H1 (cell line): ENCODE results near the gene ZNF350. TPM values are rescaled to one million over a fixed set of nuclear protein-coding genes. Genes with fewer than 3 reads are reported as not detected.
A peak's percentile ranks its signal among the peaks of the same experiment; 100 is the strongest.

Experiments
- CHD7 ChIP-seq: fragments of 300-600 bp; sonication (generic); IDR thresholded peaks from 2 replicates; pipeline ENCODE4 v1.7.1; 2012; ENCODE audit warnings: low read length, moderate library complexity, mild to moderate bottlenecking, inconsistent platforms; ENCODE audit not compliant: insufficient replicate concordance
- EZH2 ChIP-seq: fragments of 200-600 bp; sonication (generic); IDR thresholded peaks from 2 replicates; pipeline ENCODE4 v1.7.1; 2012; ENCODE audit warnings: low read depth, mild to moderate bottlenecking, moderate library complexity, low read length, inconsistent platforms; ENCODE audit not compliant: severe bottlenecking
- FOSL1 ChIP-seq: IDR thresholded peaks from 2 replicates; pipeline ENCODE4 v1.6.1; 2011; ENCODE audit warnings: mild to moderate bottlenecking, low read depth, low read length, moderate library complexity; ENCODE audit not compliant: insufficient read depth
- KDM4A ChIP-seq: IDR thresholded peaks from one replicate; pipeline ENCODE4 v1.7.1; 2012; ENCODE audit warnings: low read depth, mild to moderate bottlenecking, moderate library complexity, low read length, inconsistent platforms; ENCODE audit not compliant: severe bottlenecking
- MAX ChIP-seq: IDR thresholded peaks from 2 replicates; pipeline ENCODE4 v1.6.1; 2012; ENCODE audit warnings: inconsistent platforms
- POLR2AphosphoS5 ChIP-seq: IDR thresholded peaks from 2 replicates; pipeline ENCODE4 v1.6.1; 2011; ENCODE audit warnings: low read depth, low read length
- SAP30 ChIP-seq: fragments of 300-600 bp; sonication (generic); IDR thresholded peaks from 2 replicates; pipeline ENCODE4 v1.7.1; 2012; ENCODE audit warnings: low read length, moderate library complexity, mild to moderate bottlenecking, inconsistent platforms; ENCODE audit not compliant: insufficient read depth, insufficient replicate concordance
- USF2 ChIP-seq: IDR thresholded peaks from 2 replicates; pipeline ENCODE4 v1.6.1; 2011; ENCODE audit warnings: low read length, improper control_type of control experiment
- polyA plus RNA-seq, 7 experiments: library from polyadenylated mRNA; depleted of rRNA in 3 of 7; stranded (reverse) in 5 of 7; unstranded in 2 of 7; fragments of >200 nt in 5 of 7; fragments of 200-250 nt in 2 of 7; gene quantifications; 1 replicate in 5 of 7; 2 replicates in 1 of 7; 4 replicates in 1 of 7; pipeline versions ENCODE4 v1.2.1 to v1.2.3, GENCODE V29; 2011 to 2013; ENCODE audit warnings: missing spikeins in 2 of 7, mixed read lengths in 2 of 7
- total RNA-seq: library from RNA; stranded (reverse); fragmentation: NEBNext Ultra II Directional; extraction: Animal tissue kit (Norgen Biotek cat#: 25700); gene quantifications from 2 replicates; pipeline ENCODE4 v1.2.1, GENCODE V29; 2021

Gene ZNF350
- total and polyA plus RNA-seq, 2 of the 8 experiments (the other 6 are each of a cell fraction or from before 2014, with no cell fraction given) = 1.7 to 5.3 TPM

GRCh38 chr19:52028027-52028779, 41.6 kb upstream of the ZNF350 start, which contains the start of gene ZNF614 (continued):
- TF ChIP-seq SAP30 = peak; percentile 50
- peak; percentile 74; the same call in 1 of the 2 replicates for TF ChIP-seq POLR2AphosphoS5
- no peak for TF ChIP-seq CHD7
- TF ChIP-seq KDM4A = peak; percentile 100
- no peak for TF ChIP-seq FOSL1
- TF ChIP-seq MAX = peak; percentile 58
- TF ChIP-seq EZH2 = no peak
- TF ChIP-seq USF2 = no peak; the same call in 1 of the 2 replicates
